Germinal center (tissue), 1 donor: Measurements from ENCODE around the gene GPX3.

Experiments used
- DNase-seq: peaks from one replicate; pipeline ENCODE4 v3.0.0; 2012; ENCODE audit warnings: mixed read lengths, low spot score

Gene GPX3

DNA sequence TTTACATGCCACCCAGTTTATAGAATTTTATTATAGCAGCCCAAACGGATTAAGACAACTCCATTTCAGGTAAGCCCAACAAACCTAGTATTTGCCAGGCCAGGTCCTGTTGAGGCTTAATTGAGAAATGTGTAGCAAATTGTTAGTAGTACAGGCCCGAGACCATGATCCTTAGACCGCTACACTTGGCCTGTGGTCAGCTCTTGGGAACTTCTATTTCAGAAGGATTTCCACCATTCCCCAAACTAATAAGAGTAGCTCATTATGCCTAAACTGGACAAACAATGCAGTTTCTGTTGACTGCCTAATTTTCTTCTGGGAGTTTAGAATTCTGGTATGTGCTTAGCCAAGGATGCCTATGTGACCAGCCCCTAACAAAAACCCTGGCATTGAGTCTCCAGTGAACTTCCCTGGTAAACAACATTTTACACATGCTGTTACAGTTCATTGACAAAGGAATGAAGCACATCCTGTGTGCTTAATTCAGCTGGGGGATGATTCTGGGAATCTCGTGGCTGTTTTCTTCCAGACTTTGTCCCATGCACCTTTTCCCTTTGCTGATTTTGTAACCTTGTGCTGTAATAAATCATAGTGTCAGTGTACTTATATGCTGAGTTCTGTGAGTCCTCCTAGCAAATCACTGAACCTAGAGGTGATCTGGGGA is 5.6 kb upstream of the GPX3 start:
- DNase-seq: no peak

GRCh38 chr5:151015974-151016587 is 4.3 kb upstream of the GPX3 start:
- DNase-seq: no peak

DNA sequence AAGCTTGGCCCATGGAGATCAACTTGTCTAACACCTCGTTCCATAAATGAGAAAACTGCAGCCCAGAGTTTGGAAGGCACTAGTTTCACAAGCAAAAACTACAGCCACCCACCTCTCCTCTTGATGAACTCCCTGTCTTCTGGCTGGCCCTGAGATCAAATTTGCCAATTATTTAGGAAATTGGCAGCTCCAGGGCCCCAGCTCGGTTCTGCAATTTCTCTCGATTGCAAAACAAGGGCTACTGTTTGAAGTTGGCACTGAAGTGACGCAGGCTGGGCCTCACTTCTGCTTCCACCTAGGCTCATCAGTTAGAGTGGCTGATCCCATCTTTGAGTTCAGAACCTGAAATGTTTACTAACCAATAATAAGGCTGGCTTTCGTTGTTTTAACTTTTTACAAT is 3.7 kb upstream of the GPX3 start:
- no peak for DNase-seq

DNA sequence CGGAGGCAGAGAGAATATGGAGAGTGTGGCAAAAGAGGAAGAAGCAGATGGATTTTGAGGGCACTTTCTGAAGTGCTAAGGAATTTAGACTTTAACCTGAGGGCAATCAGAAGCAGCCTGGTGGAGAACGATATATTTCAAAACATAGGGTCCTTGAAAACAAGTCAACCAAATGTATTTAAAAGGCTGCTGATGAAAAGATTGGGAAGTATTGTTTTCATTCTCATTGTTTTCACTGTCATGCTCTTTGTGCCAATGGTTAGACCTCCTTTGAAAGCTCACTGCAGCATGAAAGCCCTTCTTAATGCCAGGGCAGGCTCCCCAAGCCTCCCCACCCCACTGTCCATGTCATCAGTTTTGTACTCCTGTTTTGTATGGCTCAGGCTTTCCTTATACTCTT is 2.5 kb upstream of the GPX3 start:
- DNase-seq: no peak

DNA sequence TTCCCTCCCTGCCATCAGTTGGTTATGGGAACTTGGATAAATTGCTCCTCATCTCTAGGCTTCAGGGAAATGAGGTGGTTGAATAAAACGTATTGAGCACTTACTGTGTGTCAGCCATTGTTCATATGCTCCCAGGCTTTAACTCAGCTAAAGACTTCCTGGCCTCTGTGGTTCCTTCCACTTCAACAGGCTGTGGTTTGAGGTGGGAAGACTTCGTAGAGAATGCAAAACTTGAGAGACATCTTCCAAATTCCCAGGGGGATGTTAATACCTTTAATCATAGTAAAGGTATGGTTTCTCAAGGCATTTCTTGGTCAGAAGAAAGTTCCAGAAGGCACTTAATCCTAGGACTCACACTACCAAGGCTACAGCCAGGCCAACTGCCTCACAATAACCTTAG is 1.5 kb upstream of the GPX3 start:
- DNase-seq: no peak

GRCh38 chr5:151019331-151019730 is 1.1 kb upstream of the GPX3 start:
- no peak for DNase-seq

DNA sequence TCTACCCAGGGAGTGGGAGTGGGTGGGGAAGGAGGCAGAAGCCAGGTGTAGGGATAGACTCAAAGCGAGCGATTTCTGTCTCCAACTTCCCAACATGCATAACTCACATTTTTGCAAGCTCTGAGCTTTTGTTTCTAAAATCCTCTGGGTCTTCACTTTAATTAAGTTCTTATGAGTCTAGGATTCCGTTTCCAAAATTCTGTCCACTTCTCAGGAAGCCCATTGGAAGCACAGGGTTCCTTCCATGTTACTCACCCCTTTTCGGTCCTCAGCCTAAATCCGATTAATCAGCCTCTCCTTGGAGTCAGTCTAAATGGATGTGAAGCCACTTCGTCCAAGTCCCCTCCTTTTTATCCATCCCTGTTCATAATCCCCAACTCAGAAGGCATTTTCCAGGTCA is 1.4 kb downstream of the GPX3 start:
- no peak for DNase-seq

DNA sequence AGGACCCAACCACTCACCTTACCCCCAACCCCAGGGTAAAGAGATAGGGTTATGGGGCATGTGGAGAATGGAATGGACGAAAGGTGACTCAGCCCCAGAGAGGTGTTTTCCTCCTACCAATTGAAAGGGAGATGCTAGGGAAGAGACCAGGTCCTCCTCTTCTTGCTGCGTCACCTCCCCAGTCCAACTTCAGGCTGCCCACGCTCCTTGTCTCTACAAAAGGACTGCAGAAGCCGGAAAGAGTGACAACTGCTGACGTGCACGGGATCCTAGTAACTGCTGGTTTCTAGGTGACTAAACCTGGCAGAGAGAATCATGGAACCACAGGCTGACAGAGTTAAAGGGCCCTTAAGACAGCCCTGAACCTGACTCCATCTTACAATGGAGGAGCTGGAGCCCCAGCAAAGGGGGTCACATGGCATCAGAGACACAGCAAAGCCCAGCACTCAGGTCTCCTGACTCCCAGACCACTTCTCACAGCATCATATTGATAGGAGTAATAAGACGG is 2.2 kb downstream of the GPX3 start:
- no peak for DNase-seq

GRCh38 chr5:151023047-151023615 is 2.7 kb downstream of the GPX3 start:
- no peak for DNase-seq

DNA sequence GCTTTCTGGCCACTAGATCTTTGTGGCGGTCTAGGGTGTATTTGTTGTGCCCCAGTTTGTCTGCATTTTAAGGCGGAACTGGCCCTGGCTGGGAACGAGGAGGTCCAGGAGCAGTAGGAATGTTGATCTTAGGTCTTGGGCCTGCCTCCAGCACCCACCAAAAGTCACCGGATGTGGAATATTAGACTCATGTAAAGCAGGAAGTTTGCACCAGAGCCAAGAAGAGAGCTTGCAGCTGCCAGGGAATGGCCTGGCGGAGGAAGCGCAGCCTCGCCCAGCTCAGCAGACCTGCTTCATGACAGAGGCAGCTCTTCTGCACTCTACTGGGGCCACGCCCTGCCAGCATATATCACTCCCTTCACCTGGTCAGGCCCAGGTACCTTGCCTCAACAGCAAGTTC is 3.3 kb downstream of the GPX3 start:
- no peak for DNase-seq

DNA sequence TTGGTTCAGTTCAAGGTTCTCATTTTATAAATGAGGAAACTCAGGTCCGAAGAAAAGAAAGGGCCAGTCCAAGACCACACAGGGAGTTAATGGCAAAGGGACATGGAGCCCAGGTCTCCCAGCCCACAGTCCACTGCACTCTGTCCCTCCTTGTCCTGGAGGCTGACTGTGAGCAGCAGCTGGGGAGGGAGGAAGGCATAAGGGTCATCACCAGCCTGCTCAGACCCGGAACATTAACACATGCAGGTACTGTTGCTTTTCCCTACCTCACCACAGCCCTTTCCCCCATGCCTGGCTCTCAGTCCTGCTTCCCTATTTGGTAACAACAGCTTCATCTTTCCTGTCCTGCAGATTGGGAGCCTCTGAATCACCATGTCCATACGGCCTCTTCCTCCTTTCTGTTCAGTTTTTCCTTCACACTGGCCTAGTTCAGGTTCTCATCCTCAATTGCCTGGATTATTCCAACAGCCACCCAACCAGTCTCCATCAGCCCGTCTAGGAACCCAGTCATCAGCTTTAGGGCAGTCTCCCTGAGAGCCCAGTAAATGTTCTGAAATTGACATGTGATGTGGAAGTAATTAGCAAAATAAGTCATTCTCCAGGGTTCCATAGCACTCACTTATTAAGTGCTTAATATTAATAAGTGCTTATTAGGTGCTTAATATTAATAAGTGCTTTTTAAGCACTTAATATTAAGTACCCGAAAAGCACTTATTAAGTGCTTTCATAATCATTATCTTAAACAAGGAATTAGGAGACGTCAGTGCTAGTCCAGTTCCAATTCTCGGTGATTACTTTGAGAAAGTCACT is 4.3 kb downstream of the GPX3 start:
- no peak for DNase-seq

- no peak for DNase-seq
These were observed 4.8 kb downstream of the GPX3 start for GRCh38 chr5:151025250-151025606.

DNA sequence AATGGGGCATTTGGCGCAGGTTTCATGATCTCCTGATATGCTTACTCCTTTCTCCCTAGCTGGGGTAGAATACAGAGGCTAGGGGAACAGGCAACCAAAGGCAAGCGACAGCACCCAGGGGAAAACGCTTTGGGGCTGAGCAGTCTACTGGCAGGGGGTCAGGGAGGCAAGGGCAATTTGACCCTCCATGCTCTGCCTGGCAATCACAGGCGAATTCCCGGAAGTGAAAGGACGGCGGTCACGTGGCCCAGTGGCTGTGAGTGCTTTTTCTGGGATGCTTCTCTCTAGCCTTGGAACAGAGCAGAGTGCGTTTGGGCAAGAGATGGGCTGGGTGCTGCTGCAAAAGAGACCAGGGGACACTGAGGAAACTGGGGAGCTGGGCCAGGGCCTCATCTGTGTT is 5.7 kb downstream of the GPX3 start:
- DNase-seq: no peak

DNA sequence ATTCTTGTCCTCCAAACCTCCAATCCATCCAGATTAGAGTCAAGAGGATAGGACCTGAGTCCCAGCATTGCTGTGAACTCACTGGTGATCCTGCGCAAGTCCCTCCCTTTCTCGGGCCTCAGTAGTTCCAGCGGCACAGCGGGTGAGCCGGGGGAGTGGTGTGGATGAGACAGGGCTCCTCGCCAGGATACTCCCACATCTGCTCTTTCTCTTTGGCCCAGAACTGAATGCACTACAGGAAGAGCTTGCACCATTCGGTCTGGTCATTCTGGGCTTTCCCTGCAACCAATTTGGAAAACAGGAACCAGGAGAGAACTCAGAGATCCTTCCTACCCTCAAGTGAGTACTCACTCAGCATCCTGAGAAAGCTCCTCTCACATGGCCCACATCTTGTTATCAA is 6.3 kb downstream of the GPX3 start:
- DNase-seq: no peak

GRCh38 chr5:151027961-151028479 is 7.6 kb downstream of the GPX3 start:
- DNase-seq: no peak

DNA sequence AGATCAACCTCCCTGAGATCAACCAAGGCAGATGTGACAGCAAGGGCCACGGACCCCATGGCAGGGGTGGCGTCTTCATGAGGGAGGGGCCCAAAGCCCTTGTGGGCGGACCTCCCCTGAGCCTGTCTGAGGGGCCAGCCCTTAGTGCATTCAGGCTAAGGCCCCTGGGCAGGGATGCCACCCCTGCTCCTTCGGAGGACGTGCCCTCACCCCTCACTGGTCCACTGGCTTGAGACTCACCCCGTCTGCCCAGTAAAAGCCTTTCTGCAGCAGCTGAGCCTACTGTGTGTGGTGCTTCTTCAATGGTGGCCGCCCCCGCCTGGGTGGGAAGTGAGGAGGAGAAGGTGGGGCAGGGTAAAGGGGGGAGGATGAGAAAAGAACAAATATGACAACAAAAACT is 8.3 kb downstream of the GPX3 start:
- DNase-seq: no peak

GRCh38 chr5:151029179-151030055 is 9.0 kb downstream of the GPX3 start:
- DNase-seq: no peak

DNA sequence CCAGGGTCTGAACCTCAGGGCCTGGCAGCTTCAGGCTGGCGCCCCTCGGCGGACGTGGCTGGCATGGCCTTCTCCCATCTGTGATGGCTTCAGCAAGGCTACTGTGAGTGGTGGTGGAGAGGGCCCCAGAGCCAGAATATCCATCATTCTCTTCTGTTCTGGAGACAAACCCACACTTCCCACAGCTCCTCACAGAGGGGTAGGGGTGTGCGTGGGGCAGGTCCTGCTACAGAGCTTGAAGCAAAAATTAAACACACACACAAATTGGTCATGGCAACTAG is 9.6 kb downstream of the GPX3 start:
- no peak for DNase-seq

DNA sequence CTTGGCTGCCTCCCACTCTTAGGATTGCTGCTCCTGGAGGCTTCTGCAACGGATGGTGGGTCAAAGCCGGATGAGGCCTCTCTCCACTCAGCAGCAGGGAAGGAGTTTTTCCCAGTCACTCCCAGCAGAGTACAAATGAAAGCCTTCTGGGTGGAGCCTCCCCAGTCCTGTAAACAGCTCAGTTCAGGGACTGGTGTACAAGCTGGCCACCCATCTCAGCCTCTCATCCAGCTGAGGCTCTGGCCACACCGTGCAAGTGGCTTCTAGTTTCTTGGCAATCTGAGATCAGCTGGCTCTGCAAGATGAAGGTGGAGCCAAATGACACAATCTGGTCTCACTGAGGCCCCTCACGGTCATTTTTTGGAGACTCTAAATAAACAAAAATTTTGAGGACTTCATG is 10.0 kb downstream of the GPX3 start:
- no peak for DNase-seq

DNA sequence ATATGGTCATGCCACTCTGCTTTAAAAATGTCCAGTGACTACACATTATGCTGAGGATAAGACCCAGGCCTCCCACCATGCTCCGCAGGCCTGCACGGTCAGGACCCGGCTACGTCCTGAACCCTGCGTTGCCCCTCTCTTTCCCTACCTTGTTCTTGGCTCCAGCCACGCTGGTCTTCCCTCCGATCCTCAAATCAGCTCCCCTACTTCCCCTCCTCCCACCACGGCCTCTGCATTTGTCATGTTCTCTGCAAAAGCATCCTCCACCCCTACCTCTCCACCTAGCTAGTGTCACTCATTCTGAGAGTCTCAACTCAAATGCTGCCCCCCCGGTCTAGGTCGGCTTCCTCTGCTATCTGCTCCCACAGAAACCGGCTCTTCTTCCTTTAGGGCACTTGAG is 11.2 kb downstream of the GPX3 start:
- DNase-seq: no peak

GRCh38 chr5:151033217-151033934 is 13.0 kb downstream of the GPX3 start:
- DNase-seq: no peak
